ENCODE results near the gene KEL.

KEL gene

GRCh38 chr7:142956951-142957623 is 5.1 kb downstream of the KEL start:
- TF ChIP-seq JUND (IDR thresholded peaks at IDR 0.05; ENCODE audit: low read depth) = no peak
- DNase-seq (ENCODE audit: low read depth in 1 of 2, low spot score in 1 of 2) = no peak
- in situ Hi-C loops (cut with HindIII; ENCODE audit: low pct_unique_long_range_greater_than_20kb, low sequenced_read_pairs) = no loop called here

- in situ Hi-C loops (cut with HindIII; ENCODE audit: low pct_unique_long_range_greater_than_20kb, low sequenced_read_pairs) = no loop called here
- DNase-seq (ENCODE audit: low read depth in 1 of 2, low spot score in 1 of 2) = no peak
- TF ChIP-seq JUND (IDR thresholded peaks at IDR 0.05; ENCODE audit: low read depth) = no peak
Measured at GRCh38 chr7:142954680-142955268, 7.4 kb downstream of the KEL start.

- TF ChIP-seq JUND (IDR thresholded peaks at IDR 0.05; ENCODE audit: low read depth) = no peak
- in situ Hi-C loops (cut with HindIII; ENCODE audit: low pct_unique_long_range_greater_than_20kb, low sequenced_read_pairs) = no loop called here
- no peak for DNase-seq (ENCODE audit: low read depth in 1 of 2, low spot score in 1 of 2)
Measured at GRCh38 chr7:142950235-142950634, 11.9 kb downstream of the KEL start.

- in situ Hi-C loops (cut with HindIII; ENCODE audit: low pct_unique_long_range_greater_than_20kb, low sequenced_read_pairs) = no loop called here
- no peak for TF ChIP-seq JUND (IDR thresholded peaks at IDR 0.05; ENCODE audit: low read depth)
- no peak for DNase-seq (ENCODE audit: low read depth in 1 of 2, low spot score in 1 of 2)
Measured at GRCh38 chr7:142948603-142949002, 13.6 kb downstream of the KEL start.

- no peak for DNase-seq (ENCODE audit: low read depth in 1 of 2, low spot score in 1 of 2)
- in situ Hi-C loops (cut with HindIII; ENCODE audit: low pct_unique_long_range_greater_than_20kb, low sequenced_read_pairs) = no loop called here
- no peak for TF ChIP-seq JUND (IDR thresholded peaks at IDR 0.05; ENCODE audit: low read depth)
Measured at GRCh38 chr7:142945001-142945400, 17.2 kb downstream of the KEL start.

GRCh38 chr7:142943706-142944268 is 18.4 kb downstream of the KEL start:
- in situ Hi-C loops (cut with HindIII; ENCODE audit: low pct_unique_long_range_greater_than_20kb, low sequenced_read_pairs) = no loop called here
- no peak for TF ChIP-seq JUND (IDR thresholded peaks at IDR 0.05; ENCODE audit: low read depth)
- DNase-seq (ENCODE audit: low read depth in 1 of 2, low spot score in 1 of 2) = no peak

GRCh38 chr7:142942746-142943145 is 19.4 kb downstream of the KEL start:
- no peak for TF ChIP-seq JUND (IDR thresholded peaks at IDR 0.05; ENCODE audit: low read depth)
- DNase-seq (ENCODE audit: low read depth in 1 of 2, low spot score in 1 of 2) = no peak
- in situ Hi-C loops (cut with HindIII; ENCODE audit: low pct_unique_long_range_greater_than_20kb, low sequenced_read_pairs) = no loop called here

GRCh38 chr7:142941541-142941940 is 20.6 kb downstream of the KEL start:
- DNase-seq (ENCODE audit: low read depth in 1 of 2, low spot score in 1 of 2) = no peak
- in situ Hi-C loops (cut with HindIII; ENCODE audit: low pct_unique_long_range_greater_than_20kb, low sequenced_read_pairs) = no loop called here
- TF ChIP-seq JUND (IDR thresholded peaks at IDR 0.05; ENCODE audit: low read depth) = no peak

GRCh38 chr7:142940966-142941535 is 21.1 kb downstream of the KEL start:
- in situ Hi-C loops (cut with HindIII; ENCODE audit: low pct_unique_long_range_greater_than_20kb, low sequenced_read_pairs) = no loop called here
- no peak for DNase-seq (ENCODE audit: low read depth in 1 of 2, low spot score in 1 of 2)
- no peak for TF ChIP-seq JUND (IDR thresholded peaks at IDR 0.05; ENCODE audit: low read depth)

GRCh38 chr7:142939226-142939910 is 22.8 kb downstream of the KEL start, which contains the start of gene LLCFC1:
Gene LLCFC1 (plus strand): TSS chr7:142939484. CDS start chr7:142939622, 138 bp downstream.
- DNase-seq (ENCODE audit: low read depth in 1 of 2, low spot score in 1 of 2) = peak; percentile 59 to 74
- TF ChIP-seq JUND (IDR thresholded peaks at IDR 0.05; ENCODE audit: low read depth) = no peak
- in situ Hi-C loops (cut with HindIII; ENCODE audit: low pct_unique_long_range_greater_than_20kb, low sequenced_read_pairs) = no loop called here

- no peak for TF ChIP-seq JUND (IDR thresholded peaks at IDR 0.05; ENCODE audit: low read depth)
- in situ Hi-C loops (cut with HindIII; ENCODE audit: low pct_unique_long_range_greater_than_20kb, low sequenced_read_pairs) = no loop called here
- no peak for DNase-seq (ENCODE audit: low read depth in 1 of 2, low spot score in 1 of 2)
Measured at GRCh38 chr7:142938611-142939010, 23.6 kb downstream of the KEL start.

GRCh38 chr7:142935941-142936565 is 26.1 kb downstream of the KEL start:
- in situ Hi-C loops (cut with HindIII; ENCODE audit: low pct_unique_long_range_greater_than_20kb, low sequenced_read_pairs) = no loop called here
- no peak for DNase-seq (ENCODE audit: low read depth in 1 of 2, low spot score in 1 of 2)
- TF ChIP-seq JUND (IDR thresholded peaks at IDR 0.05; ENCODE audit: low read depth) = no peak
